AG09309 (cell line): Measurements from ENCODE around the gene KLHL12.

Experiments
- DNase-seq: peaks from one replicate; pipeline ENCODE4 v3.0.0-alpha.2; 2010; ENCODE audit warnings: low read depth
- H3K4me3 ChIP-seq: 2 replicates; pipeline ENCODE4 v1.5.1; 2011; ENCODE audit warnings: mild to moderate bottlenecking, low read depth, low read length, moderate library complexity; ENCODE audit not compliant: control insufficient read depth
- CTCF ChIP-seq: IDR thresholded peaks from 2 replicates; pipeline ENCODE4 v1.5.1; 2011; ENCODE audit warnings: mild to moderate bottlenecking, low read depth, low read length, inconsistent platforms; ENCODE audit not compliant: insufficient read depth, control insufficient read depth; ENCODE audit errors: missing control alignments

The KLHL12 gene

GRCh38 chr1:202888531-202889360 is 38.3 kb downstream of the KLHL12 start, which contains the start of gene RABIF:
Gene RABIF (minus strand): TSS chr1:202889149. CDS start chr1:202889098, 51 bp downstream.
- peak; percentile 35 for TF ChIP-seq CTCF
- peak; percentile 60 for DNase-seq
- peak within 1 kb of the TSS; percentile 91 for H3K4me3 ChIP-seq

GRCh38 chr1:202888221-202888530 is 38.9 kb downstream of the KLHL12 start:
- DNase-seq: no peak
- no peak for TF ChIP-seq CTCF

GRCh38 chr1:202880961-202881460 is 46.0 kb downstream of the KLHL12 start:
- TF ChIP-seq CTCF: no peak

More at GRCh38 chr1:202888221-202888530, 38.9 kb downstream of the KLHL12 start:
- peak overlapping the region; percentile 91 for H3K4me3 ChIP-seq

GRCh38 chr1:202880062-202880461 is 47.0 kb downstream of the KLHL12 start:
- DNase-seq: no peak
- H3K4me3 ChIP-seq: no peak overlapping the region
- TF ChIP-seq CTCF: no peak

More at GRCh38 chr1:202880961-202881460, 46.0 kb downstream of the KLHL12 start:
- no peak for DNase-seq
- no peak overlapping the region for H3K4me3 ChIP-seq

GRCh38 chr1:202879128-202879527 is 47.9 kb downstream of the KLHL12 start:
- no peak for TF ChIP-seq CTCF
- no peak for DNase-seq
- H3K4me3 ChIP-seq: no peak overlapping the region

- H3K4me3 ChIP-seq: no peak overlapping the region
- no peak for DNase-seq
- no peak for TF ChIP-seq CTCF
These were observed 54.0 kb downstream of the KLHL12 start for GRCh38 chr1:202873026-202873425.
